ENCODE measurements around the gene ADGRG7. TPM values are rescaled to one million over a fixed set of nuclear protein-coding genes. Genes with fewer than 3 reads are reported as not detected.

Gene ADGRG7
- total and polyA plus RNA-seq, 9 of the 15 experiments (the other 6 are each of a cell fraction or from before 2014, with no cell fraction given), result 0.03 TPM; not detected in 7

DNA sequence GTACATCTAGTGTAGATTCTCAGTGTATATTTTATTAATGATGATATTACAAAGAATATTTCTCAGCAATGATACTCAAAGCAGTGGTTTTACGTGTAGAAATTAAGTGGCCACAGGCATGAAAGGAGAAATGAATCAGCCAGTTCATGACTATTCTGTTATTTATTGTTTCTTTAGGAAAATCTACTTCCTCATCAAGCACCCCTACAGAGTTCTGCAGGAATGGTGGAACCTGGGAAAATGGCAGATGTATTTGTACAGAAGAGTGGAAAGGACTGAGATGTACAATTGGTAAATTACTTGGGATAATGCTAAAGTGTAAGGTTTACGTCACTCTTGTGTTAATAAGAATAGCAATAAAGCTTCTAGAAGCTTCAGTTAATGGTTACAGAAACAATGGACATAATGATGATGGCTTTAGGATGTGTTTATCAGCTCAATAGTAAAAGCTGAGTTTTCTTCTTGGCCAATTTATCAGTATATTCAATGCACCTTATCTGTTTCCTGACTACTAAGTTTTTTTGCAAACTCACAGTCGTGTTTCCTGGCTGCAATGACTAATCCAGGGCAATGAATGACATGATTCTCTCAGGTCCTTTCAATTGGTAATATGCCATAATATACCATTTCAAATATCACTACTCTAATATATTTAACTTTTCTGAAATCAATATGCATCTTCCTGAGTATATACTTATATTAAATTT, 20.2 kb downstream of the ADGRG7 start (continued):
- TF ChIP-seq, protein P1, sequence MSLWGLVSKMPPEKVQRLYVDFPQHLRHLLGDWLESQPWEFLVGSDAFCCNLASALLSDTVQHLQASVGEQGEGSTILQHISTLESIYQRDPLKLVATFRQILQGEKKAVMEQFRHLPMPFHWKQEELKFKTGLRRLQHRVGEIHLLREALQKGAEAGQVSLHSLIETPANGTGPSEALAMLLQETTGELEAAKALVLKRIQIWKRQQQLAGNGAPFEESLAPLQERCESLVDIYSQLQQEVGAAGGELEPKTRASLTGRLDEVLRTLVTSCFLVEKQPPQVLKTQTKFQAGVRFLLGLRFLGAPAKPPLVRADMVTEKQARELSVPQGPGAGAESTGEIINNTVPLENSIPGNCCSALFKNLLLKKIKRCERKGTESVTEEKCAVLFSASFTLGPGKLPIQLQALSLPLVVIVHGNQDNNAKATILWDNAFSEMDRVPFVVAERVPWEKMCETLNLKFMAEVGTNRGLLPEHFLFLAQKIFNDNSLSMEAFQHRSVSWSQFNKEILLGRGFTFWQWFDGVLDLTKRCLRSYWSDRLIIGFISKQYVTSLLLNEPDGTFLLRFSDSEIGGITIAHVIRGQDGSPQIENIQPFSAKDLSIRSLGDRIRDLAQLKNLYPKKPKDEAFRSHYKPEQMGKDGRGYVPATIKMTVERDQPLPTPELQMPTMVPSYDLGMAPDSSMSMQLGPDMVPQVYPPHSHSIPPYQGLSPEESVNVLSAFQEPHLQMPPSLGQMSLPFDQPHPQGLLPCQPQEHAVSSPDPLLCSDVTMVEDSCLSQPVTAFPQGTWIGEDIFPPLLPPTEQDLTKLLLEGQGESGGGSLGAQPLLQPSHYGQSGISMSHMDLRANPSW (CRISPR knock-in tag; IDR thresholded peaks at IDR 0.05), result no peak
- 0 out of 2 replicates have a peak, but pooled peaks have one; percentile 12 for TF ChIP-seq GATA2 (CRISPR knock-in tag; IDR thresholded peaks at IDR 0.05)
- peak; percentile 81 for TF ChIP-seq SMARCE1 (IDR thresholded peaks at IDR 0.05)
- no peak for TF ChIP-seq NCOA6 (IDR thresholded peaks at IDR 0.05)

DNA sequence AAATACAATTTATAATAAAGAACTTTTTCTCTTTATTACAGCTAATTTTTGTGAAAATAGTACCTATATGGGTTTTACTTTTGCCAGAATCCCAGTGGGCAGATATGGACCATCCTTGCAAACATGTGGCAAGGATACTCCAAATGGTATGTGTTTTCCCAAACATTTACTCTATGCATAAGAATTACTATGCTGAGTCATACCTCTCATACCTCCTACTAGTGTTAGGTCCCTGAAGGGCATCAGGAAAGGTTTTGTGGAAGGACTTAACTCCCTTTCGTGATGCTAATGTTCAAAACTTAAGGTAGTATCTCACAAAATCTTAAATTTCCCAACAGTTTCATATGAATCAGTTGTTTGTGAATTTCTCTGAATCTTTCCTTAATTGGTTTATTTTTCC, 21.3 kb downstream of the ADGRG7 start:
- H3K36me3 ChIP-seq (ENCODE audit: control insufficient read depth, insufficient read depth, low read length), result no peaks in the 10 kb centered on the region
- no peak overlapping the region for H3K9ac ChIP-seq (ENCODE audit: insufficient read depth in 1 of 2, low read depth in 2 of 2, low read length in 2 of 2)
- DNase-seq (ENCODE audit: extremely low read depth in 1 of 4, low spot score in 3 of 4) (peak in 2 of 4 experiments; percentile 11 to 22), FAIRE-seq (no peak), ATAC-seq (peak; percentile 45; the same call in 1 of the 3 replicates)
- no peaks in the 10 kb centered on the region for H3K79me2 ChIP-seq (ENCODE audit: control insufficient read depth, insufficient read depth, low read length)
- intact Hi-C loops (cut with micrococcal nuclease) (no loop called here), in situ Hi-C loops (cut with MboI) (no loop called here)
- H2AFZ ChIP-seq (ENCODE audit: low read depth, low read length), result peak overlapping the region; percentile 65; the same call in 1 of the 2 replicates
- peak overlapping the region; percentile 82 for H3K27ac ChIP-seq (ENCODE audit: extremely low read depth, low read depth, low read length)
- 27% methylated on average over 1 of the region's 1 CpG for WGBS (ENCODE audit: insufficient coverage, low coverage, missing lambda C conversion rate)
- no peaks in the 10 kb centered on the region for H3K27me3 ChIP-seq (ENCODE audit: control insufficient read depth in 2 of 2, insufficient read depth in 2 of 2, low read length in 2 of 2)
- no peaks in the 10 kb centered on the region for H4K20me1 ChIP-seq (replicated peaks; ENCODE audit: control insufficient read depth, insufficient read depth, low read length)
- H3K9me3 ChIP-seq (replicated peaks; ENCODE audit: control insufficient read depth, insufficient read depth, low read depth, low read length), result no peaks in the 10 kb centered on the region
- H3K4me3 ChIP-seq, result no peak overlapping the region
- POLR2A ChIA-PET, result no interaction called here
- BruUV-seq (replicated peaks), result no TSS peak
- CTCF ChIA-PET (ENCODE audit: low intra/inter-chr PET ratio), result no interaction called here
- no peak overlapping the region for H3K4me2 ChIP-seq (ENCODE audit: insufficient read depth, low read length)
- no peaks in the 10 kb centered on the region for H3K9me1 ChIP-seq (ENCODE audit: control insufficient read depth, insufficient read depth, low read length)
- H3K4me1 ChIP-seq (replicated peaks in 1 of 2; ENCODE audit: control insufficient read depth in 2 of 2, insufficient read depth in 2 of 2, low read length in 2 of 2), result peaks cover 0 to 27% of the 10 kb centered on the region in 2 experiments; a peak in 2 of 5 replicates
- TF ChIP-seq ZNF121 (CRISPR knock-in tag; conservative IDR thresholded peaks at IDR 0.05) (no peak), MAFG (tag; conservative IDR thresholded peaks at IDR 0.05) (peak; percentile 61), MAFK (IDR thresholded peaks at IDR 0.05; ENCODE audit: low read length) (peak; percentile 54; the same call in 1 of the 2 replicates), NFE2L1 (tag; IDR thresholded peaks at IDR 0.05; ENCODE audit: borderline replicate concordance, low read depth) (peak; percentile 62; the same call in 1 of the 2 replicates), C11orf30 (IDR thresholded peaks at IDR 0.05; ENCODE audit: low read depth) (peak; percentile 54; the same call in 1 of the 2 replicates), SP2 (IDR thresholded peaks at IDR 0.05; ENCODE audit: extremely low read depth, low read depth, low read length, poor library complexity, severe bottlenecking) (no peak)
- TF ChIP-seq, protein P2, sequence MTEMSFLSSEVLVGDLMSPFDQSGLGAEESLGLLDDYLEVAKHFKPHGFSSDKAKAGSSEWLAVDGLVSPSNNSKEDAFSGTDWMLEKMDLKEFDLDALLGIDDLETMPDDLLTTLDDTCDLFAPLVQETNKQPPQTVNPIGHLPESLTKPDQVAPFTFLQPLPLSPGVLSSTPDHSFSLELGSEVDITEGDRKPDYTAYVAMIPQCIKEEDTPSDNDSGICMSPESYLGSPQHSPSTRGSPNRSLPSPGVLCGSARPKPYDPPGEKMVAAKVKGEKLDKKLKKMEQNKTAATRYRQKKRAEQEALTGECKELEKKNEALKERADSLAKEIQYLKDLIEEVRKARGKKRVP (CRISPR knock-in tag; IDR thresholded peaks at IDR 0.05), result no peak
- TF ChIP-seq, protein P1 (CRISPR knock-in tag; IDR thresholded peaks at IDR 0.05), result no peak
- TF ChIP-seq, protein P3, sequence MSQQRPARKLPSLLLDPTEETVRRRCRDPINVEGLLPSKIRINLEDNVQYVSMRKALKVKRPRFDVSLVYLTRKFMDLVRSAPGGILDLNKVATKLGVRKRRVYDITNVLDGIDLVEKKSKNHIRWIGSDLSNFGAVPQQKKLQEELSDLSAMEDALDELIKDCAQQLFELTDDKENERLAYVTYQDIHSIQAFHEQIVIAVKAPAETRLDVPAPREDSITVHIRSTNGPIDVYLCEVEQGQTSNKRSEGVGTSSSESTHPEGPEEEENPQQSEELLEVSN (IDR thresholded peaks at IDR 0.05; ENCODE audit: borderline replicate concordance in 1 of 2, extremely low read depth in 1 of 2, insufficient read depth in 1 of 2, insufficient read length in 1 of 2, low read depth in 1 of 2, low read length in 1 of 2, poor library complexity in 1 of 2, severe bottlenecking in 1 of 2), result no peak
